ENCODE measurements around the gene EPB41L5. TPM values are rescaled to one million over a fixed set of nuclear protein-coding genes. Genes with fewer than 3 reads are reported as not detected.
A peak's percentile ranks its signal among the peaks of the same experiment; 100 is the strongest.

The EPB41L5 gene
- total RNA-seq, 6 donors from 2014 or later = 53.0 to 182 (median 92.3) TPM

- Histone ChIP-seq H3K4me3 (peak overlapping the region in 3 of 4 donors; percentile 19 to 44 (median 42)), H3K36me3 (peaks cover 0 to 15% (median 0%) of the 10 kb centered on the region in 4 donors), H3K27me3 (no peaks in the 10 kb centered on the region), H3K27ac (peak overlapping the region; percentile 64 to 81 (median 74)), H3K9me3 (no peaks in the 10 kb centered on the region), H3K4me1 (peaks cover 5 to 15% (median 7%) of the 10 kb centered on the region in 4 donors)
- peak; percentile 65 to 86 for DNase-seq
- 39 to 46% methylated on average over 15 of the region's 15 CpGs for WGBS, 2 donors
- peak; percentile 79 to 82 for ATAC-seq (ENCODE audit: low FRiP score in 2 of 2)
- no peak for TF ChIP-seq EP300 (IDR thresholded peaks at IDR 0.05)
- peak in 2 of 4 donors; percentile 41 to 45 for TF ChIP-seq POLR2A (IDR thresholded peaks at IDR 0.05)
- peak in 1 of 2 donors; percentile 41 for TF ChIP-seq POLR2AphosphoS5 (IDR thresholded peaks at IDR 0.05)
- TF ChIP-seq, protein P1, sequence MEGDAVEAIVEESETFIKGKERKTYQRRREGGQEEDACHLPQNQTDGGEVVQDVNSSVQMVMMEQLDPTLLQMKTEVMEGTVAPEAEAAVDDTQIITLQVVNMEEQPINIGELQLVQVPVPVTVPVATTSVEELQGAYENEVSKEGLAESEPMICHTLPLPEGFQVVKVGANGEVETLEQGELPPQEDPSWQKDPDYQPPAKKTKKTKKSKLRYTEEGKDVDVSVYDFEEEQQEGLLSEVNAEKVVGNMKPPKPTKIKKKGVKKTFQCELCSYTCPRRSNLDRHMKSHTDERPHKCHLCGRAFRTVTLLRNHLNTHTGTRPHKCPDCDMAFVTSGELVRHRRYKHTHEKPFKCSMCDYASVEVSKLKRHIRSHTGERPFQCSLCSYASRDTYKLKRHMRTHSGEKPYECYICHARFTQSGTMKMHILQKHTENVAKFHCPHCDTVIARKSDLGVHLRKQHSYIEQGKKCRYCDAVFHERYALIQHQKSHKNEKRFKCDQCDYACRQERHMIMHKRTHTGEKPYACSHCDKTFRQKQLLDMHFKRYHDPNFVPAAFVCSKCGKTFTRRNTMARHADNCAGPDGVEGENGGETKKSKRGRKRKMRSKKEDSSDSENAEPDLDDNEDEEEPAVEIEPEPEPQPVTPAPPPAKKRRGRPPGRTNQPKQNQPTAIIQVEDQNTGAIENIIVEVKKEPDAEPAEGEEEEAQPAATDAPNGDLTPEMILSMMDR (IDR thresholded peaks at IDR 0.05) = peak in 3 of 6 experiments; percentile 24 to 42 (median 42)
Observed at GRCh38 chr2:120177001-120177621, 164.2 kb downstream of the EPB41L5 start.

- no peaks in the 10 kb centered on the region for H3K9me3 ChIP-seq
- ATAC-seq (ENCODE audit: low FRiP score in 2 of 2) (no peak), DNase-seq (no peak)
- H3K4me1 ChIP-seq = peaks cover 5 to 15% (median 7%) of the 10 kb centered on the region in 4 donors
- peak overlapping the region in 1 of 4 donors; percentile 64 for H3K27ac ChIP-seq
- no peaks in the 10 kb centered on the region for H3K27me3 ChIP-seq
- no peak overlapping the region for H3K4me3 ChIP-seq
- TF ChIP-seq, protein P1 (IDR thresholded peaks at IDR 0.05) = no peak
- peaks cover 0 to 15% (median 0%) of the 10 kb centered on the region in 4 donors for H3K36me3 ChIP-seq
- 93 to 97% methylated on average over 6 to 7 of the region's 7 CpGs for WGBS, 2 donors
Observed at GRCh38 chr2:120177973-120178372, 165.1 kb downstream of the EPB41L5 start.

- TF ChIP-seq, protein P1 (IDR thresholded peaks at IDR 0.05) = no peak
- ATAC-seq (ENCODE audit: low FRiP score in 2 of 2) (no peak), DNase-seq (no peak)
- no peak overlapping the region for H3K27ac ChIP-seq
- no peaks in the 10 kb centered on the region for H3K27me3 ChIP-seq
- H3K4me3 ChIP-seq = no peak overlapping the region
- H3K36me3 ChIP-seq = peaks cover 0 to 15% (median 0%) of the 10 kb centered on the region in 4 donors
- 88 to 100% methylated on average over 3 of the region's 3 CpGs for WGBS, 2 donors
- H3K9me3 ChIP-seq = no peaks in the 10 kb centered on the region
- H3K4me1 ChIP-seq = peaks cover 5 to 14% (median 7%) of the 10 kb centered on the region in 4 donors
Observed at GRCh38 chr2:120179396-120179795, 166.5 kb downstream of the EPB41L5 start.

DNA sequence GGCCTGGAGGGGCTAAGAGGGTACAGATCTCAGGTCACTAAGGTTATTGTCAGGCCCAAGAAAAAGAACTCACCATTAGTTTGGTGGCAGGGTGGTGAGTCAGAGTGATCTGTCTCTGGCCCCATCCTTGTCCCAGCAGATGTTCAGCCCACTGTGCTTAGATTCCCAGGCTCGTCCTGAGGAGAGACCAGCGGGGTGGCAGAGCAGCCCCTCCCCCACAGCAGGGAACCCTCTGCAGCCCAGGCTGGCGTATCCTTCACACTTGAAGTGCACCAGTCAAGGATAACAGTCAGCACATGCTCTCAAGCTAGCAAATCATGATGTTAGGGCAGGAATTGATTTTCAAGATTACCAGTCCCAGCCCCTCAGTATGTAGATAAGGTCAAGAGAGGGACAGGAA, 167.2 kb downstream of the EPB41L5 start:
- ATAC-seq (ENCODE audit: low FRiP score in 2 of 2) (no peak), DNase-seq (no peak)
- WGBS, 2 donors = 94% methylated on average over 3 of the region's 3 CpGs; no CpG with 5 or more reads in 1 of the 2 donors
- Histone ChIP-seq H3K9me3 (no peaks in the 10 kb centered on the region), H3K4me3 (no peak overlapping the region), H3K4me1 (peaks cover 0 to 8% (median 5%) of the 10 kb centered on the region in 4 donors), H3K36me3 (peaks cover 0 to 15% (median 0%) of the 10 kb centered on the region in 4 donors), H3K27me3 (no peaks in the 10 kb centered on the region), H3K27ac (no peak overlapping the region)
- TF ChIP-seq, protein P1 (IDR thresholded peaks at IDR 0.05) = no peak

GRCh38 chr2:120182019-120182560, 169.2 kb downstream of the EPB41L5 start:
- TF ChIP-seq POLR2A (IDR thresholded peaks at IDR 0.05) (no peak), EP300 (IDR thresholded peaks at IDR 0.05) (no peak), POLR2AphosphoS5 (IDR thresholded peaks at IDR 0.05) (no peak)
- TF ChIP-seq, protein P1 (IDR thresholded peaks at IDR 0.05) = no peak
- ATAC-seq (ENCODE audit: low FRiP score in 2 of 2) (no peak), DNase-seq (no peak)
- H3K9me3 ChIP-seq = no peaks in the 10 kb centered on the region
- H3K4me3 ChIP-seq = no peak overlapping the region
- peaks cover 0 to 5% (median 0%) of the 10 kb centered on the region in 4 donors for H3K4me1 ChIP-seq
- 34 to 54% methylated on average over 5 of the region's 5 CpGs for WGBS, 2 donors
- H3K36me3 ChIP-seq = peaks cover 0 to 9% (median 0%) of the 10 kb centered on the region in 4 donors
- no peaks in the 10 kb centered on the region for H3K27me3 ChIP-seq
- H3K27ac ChIP-seq = no peak overlapping the region

All from upper lobe of left lung (tissue), 6 donors.